ENCODE results near the gene RIPPLY3.

DNA sequence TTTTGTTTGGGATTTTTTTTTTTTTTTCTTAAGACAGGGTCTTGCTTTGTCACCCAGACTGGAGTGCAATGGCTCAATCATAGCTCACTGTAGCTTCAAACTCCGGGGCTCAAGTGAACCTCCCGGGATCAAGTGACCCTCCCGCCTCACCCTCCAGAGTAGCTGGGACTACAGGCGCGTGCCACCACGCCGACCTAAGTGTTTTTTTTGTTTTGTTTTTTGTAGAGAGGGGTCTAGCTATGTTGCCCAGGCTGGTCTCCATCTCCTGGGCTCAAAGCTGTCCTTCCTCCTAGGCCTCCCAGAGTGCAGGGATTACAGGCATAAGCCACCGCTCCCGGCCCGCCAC, 40.8 kb upstream of the RIPPLY3 start:
- TF ChIP-seq POLR2AphosphoS5 (IDR thresholded peaks at IDR 0.05; ENCODE audit: low read depth, low read length) (no peak), SIN3A (IDR thresholded peaks at IDR 0.05; ENCODE audit: borderline replicate concordance, insufficient read depth, low read length) (no peak)

All from PFSK-1 (cell line).